Keratinocyte (primary cell): Measurements from ENCODE around the gene CD177.

Experiments used
- EZH2 ChIP-seq: IDR thresholded peaks from one replicate; pipeline ENCODE4 v1.6.1; 2012; ENCODE audit warnings: inconsistent platforms, mild to moderate bottlenecking, low read length, moderate library complexity
- TF ChIP-seq, protein P1 (sequence below), 3 experiments: IDR thresholded peaks in 1 of 3; conservative IDR thresholded peaks in 1 of 3; optimal IDR thresholded peaks in 1 of 3; 2 replicates in 2 of 3; 3 replicates in 1 of 3; pipeline versions ENCODE3 to v1.5.1; 2011; ENCODE audit warnings: low read length in 3 of 3, mild to moderate bottlenecking in 3 of 3, moderate library complexity in 2 of 3, control low read depth in 1 of 3, inconsistent platforms in 1 of 3; ENCODE audit not compliant: insufficient read depth in 2 of 3; ENCODE audit errors: extremely low read depth in 1 of 3

- TF ChIP-seq, protein P1, sequence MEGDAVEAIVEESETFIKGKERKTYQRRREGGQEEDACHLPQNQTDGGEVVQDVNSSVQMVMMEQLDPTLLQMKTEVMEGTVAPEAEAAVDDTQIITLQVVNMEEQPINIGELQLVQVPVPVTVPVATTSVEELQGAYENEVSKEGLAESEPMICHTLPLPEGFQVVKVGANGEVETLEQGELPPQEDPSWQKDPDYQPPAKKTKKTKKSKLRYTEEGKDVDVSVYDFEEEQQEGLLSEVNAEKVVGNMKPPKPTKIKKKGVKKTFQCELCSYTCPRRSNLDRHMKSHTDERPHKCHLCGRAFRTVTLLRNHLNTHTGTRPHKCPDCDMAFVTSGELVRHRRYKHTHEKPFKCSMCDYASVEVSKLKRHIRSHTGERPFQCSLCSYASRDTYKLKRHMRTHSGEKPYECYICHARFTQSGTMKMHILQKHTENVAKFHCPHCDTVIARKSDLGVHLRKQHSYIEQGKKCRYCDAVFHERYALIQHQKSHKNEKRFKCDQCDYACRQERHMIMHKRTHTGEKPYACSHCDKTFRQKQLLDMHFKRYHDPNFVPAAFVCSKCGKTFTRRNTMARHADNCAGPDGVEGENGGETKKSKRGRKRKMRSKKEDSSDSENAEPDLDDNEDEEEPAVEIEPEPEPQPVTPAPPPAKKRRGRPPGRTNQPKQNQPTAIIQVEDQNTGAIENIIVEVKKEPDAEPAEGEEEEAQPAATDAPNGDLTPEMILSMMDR (optimal IDR thresholded peaks at IDR 0.05 in 1 of 3, IDR thresholded peaks at IDR 0.05 in 1 of 3, conservative IDR thresholded peaks at IDR 0.05 in 1 of 3; ENCODE audit: extremely low read depth in 1 of 3, insufficient read depth in 2 of 3, low read length in 3 of 3): no peak
- no peak for TF ChIP-seq EZH2
These were observed 54.0 kb downstream of the CD177 start for GRCh38 chr19:43407416-43408005.
